GM12878 (cell line): ENCODE measurements around the gene CSNK1G1. TPM values are rescaled to one million over a fixed set of nuclear protein-coding genes. Genes with fewer than 3 reads are reported as not detected.

ENCODE experiments used
- BCL3 ChIP-seq: IDR thresholded peaks from 2 replicates; pipeline ENCODE4 v1.6.1; 2011; ENCODE audit warnings: borderline replicate concordance, low read depth, mild to moderate bottlenecking, moderate library complexity, low read length; ENCODE audit not compliant: insufficient read depth, poor library complexity, severe bottlenecking
- CHD1 ChIP-seq: IDR thresholded peaks from 2 replicates; pipeline ENCODE4 v1.6.1; 2012; ENCODE audit warnings: low read depth, low read length, improper control_type of control experiment
- ELK1 ChIP-seq: IDR thresholded peaks from 2 replicates; pipeline ENCODE4 v1.6.1; 2012; ENCODE audit warnings: low read depth, low read length, improper control_type of control experiment
- ETV6 ChIP-seq, 2 experiments: fragments of 450-650 bp in 1 of 2; IDR thresholded peaks in 1 of 2; conservative IDR thresholded peaks in 1 of 2; 2 replicates each; pipeline ENCODE4 v1.6.1; 2014; ENCODE audit warnings: antibody characterized with exemption in 1 of 2, borderline replicate concordance in 1 of 2, low read depth in 1 of 2, mild to moderate bottlenecking in 1 of 2, moderate library complexity in 1 of 2
- EZH2 ChIP-seq: IDR thresholded peaks from 2 replicates; pipeline ENCODE4 v1.6.1; 2012; ENCODE audit warnings: low read depth, mild to moderate bottlenecking, control low read depth, inconsistent platforms, low read length, borderline replicate concordance; ENCODE audit not compliant: control insufficient read depth
- GABPA ChIP-seq: IDR thresholded peaks from 2 replicates; pipeline ENCODE4 v1.6.1; 2014; ENCODE audit warnings: antibody characterized with exemption, low read depth, mild to moderate bottlenecking, inconsistent platforms
- GATAD2B ChIP-seq: fragments of 450-650 bp; conservative IDR thresholded peaks from 2 replicates; pipeline ENCODE4 v1.6.1; 2017; ENCODE audit warnings: low read depth, mild to moderate bottlenecking, moderate library complexity
- MTA2 ChIP-seq: fragments of 450-650 bp; IDR thresholded peaks from 2 replicates; pipeline ENCODE4 v1.6.1; 2016; ENCODE audit warnings: low read depth, mild to moderate bottlenecking, moderate library complexity
- NKRF ChIP-seq: fragments of 450-650 bp; conservative IDR thresholded peaks from 2 replicates; pipeline ENCODE4 v1.6.1; 2017; ENCODE audit warnings: mild to moderate bottlenecking, moderate library complexity
- RELA ChIP-seq: fragments of 450-650 bp; IDR thresholded peaks from 2 replicates; pipeline ENCODE4 v1.8.0; 2014; ENCODE audit warnings: borderline replicate concordance; ENCODE audit not compliant: partially characterized antibody
- SP1 ChIP-seq: IDR thresholded peaks from one replicate; pipeline ENCODE4 v1.6.1; 2011; ENCODE audit warnings: low read depth, low read length
- STAT1 ChIP-seq: fragments of 450-650 bp; conservative IDR thresholded peaks from 2 replicates; pipeline ENCODE4 v1.6.1; 2014; ENCODE audit warnings: antibody characterized with exemption, mild to moderate bottlenecking
- STAT3 ChIP-seq: IDR thresholded peaks from 2 replicates; pipeline ENCODE4 v1.6.1; 2011; ENCODE audit warnings: low read depth, low read length, improper control_type of control experiment
- USF2 ChIP-seq: IDR thresholded peaks from 2 replicates; pipeline ENCODE4 v1.6.1; 2011; ENCODE audit warnings: low read depth, low read length, improper control_type of control experiment, borderline replicate concordance
- WRNIP1 ChIP-seq: IDR thresholded peaks from 2 replicates; pipeline ENCODE4 v1.6.1; 2011; ENCODE audit warnings: low read depth, low read length, improper control_type of control experiment, borderline replicate concordance
- YBX1 ChIP-seq: fragments of 450-650 bp; IDR thresholded peaks from 2 replicates; pipeline ENCODE4 v1.6.1; 2016; ENCODE audit warnings: antibody characterized with exemption
- YY1 ChIP-seq: IDR thresholded peaks from 2 replicates; pipeline ENCODE4 v1.6.1; 2011; ENCODE audit warnings: low read depth, mild to moderate bottlenecking, low read length
- ZBED1 ChIP-seq: IDR thresholded peaks from 2 replicates; pipeline ENCODE4 v1.6.1; 2016; ENCODE audit warnings: borderline replicate concordance
- ZBTB40 ChIP-seq: fragments of 450-650 bp; IDR thresholded peaks from 2 replicates; pipeline ENCODE4 v1.6.1; 2016; ENCODE audit warnings: mild to moderate bottlenecking, moderate library complexity, borderline replicate concordance
- ZNF24 ChIP-seq: fragments of 450-650 bp; IDR thresholded peaks from 2 replicates; pipeline ENCODE4 v1.6.1; 2017; ENCODE audit warnings: antibody characterized with exemption, mild to moderate bottlenecking
- ZNF622 ChIP-seq: fragments of 450-650 bp; IDR thresholded peaks from 2 replicates; pipeline ENCODE4 v1.6.1; 2017; ENCODE audit warnings: mild to moderate bottlenecking, inconsistent platforms
- polyA plus RNA-seq, 11 experiments: library from polyadenylated mRNA; depleted of rRNA in 4 of 11; unstranded in 6 of 11; stranded (reverse) in 5 of 11; fragments of >200 nt; fragmentation: Nextera tagmentation in 4 of 11; fragmentation: Illumina TruSeq in 1 of 11; extraction: Ambion mirVana in 4 of 11; extraction: Trizol in 1 of 11; gene quantifications; 1 replicate in 1 of 11; 2 replicates in 10 of 11; pipeline versions ENCODE4 v1.2.1 to v1.2.3, GENCODE V29; 2011 to 2016; ENCODE audit warnings: inconsistent platforms in 2 of 11, missing spikeins in 2 of 11, low read depth in 1 of 11
- total RNA-seq, 4 experiments: library from RNA; depleted of rRNA in 3 of 4; stranded (reverse); fragments of >200 nt in 3 of 4; fragmentation: Illumina TruSeq in 1 of 4; extraction: Trizol in 1 of 4; gene quantifications; 2 replicates each; pipeline versions ENCODE4 v1.2.1 to v1.2.3, GENCODE V29; 2013 to 2021

Gene CSNK1G1
- total and polyA plus RNA-seq, 10 of the 15 experiments (the other 5 are each of a cell fraction or from before 2014, with no cell fraction given) = 6.1 to 23.4 (median 15.3) TPM

GRCh38 chr15:64144565-64145281 lies 211.2 kb downstream of the CSNK1G1 start (continued):
- TF ChIP-seq ZBTB40 = no peak
- TF ChIP-seq BCL3 = peak; percentile 11
- peak; percentile 37 for TF ChIP-seq YY1
- TF ChIP-seq GABPA = no peak
- no peak for TF ChIP-seq STAT3
- peak; percentile 40; the same call in 1 of the 2 replicates for TF ChIP-seq ZBED1
- TF ChIP-seq CHD1 = no peak
- no peak for TF ChIP-seq SP1
- TF ChIP-seq NKRF = no peak
- TF ChIP-seq EZH2 = no peak
- peak; percentile 78 for TF ChIP-seq MTA2
- TF ChIP-seq ETV6 (conservative IDR thresholded peaks at IDR 0.05 in 1 of 2, IDR thresholded peaks at IDR 0.05 in 1 of 2; ENCODE audit: borderline replicate concordance in 1 of 2, low read depth in 1 of 2) = peak in 1 of 2 experiments; percentile 91; a peak in 2 of 4 replicates
- peak; percentile 64 for TF ChIP-seq GATAD2B
- no peak for TF ChIP-seq ZNF24
- TF ChIP-seq ELK1 = no peak
- no peak for TF ChIP-seq ZNF622
- TF ChIP-seq YBX1 = no peak
- TF ChIP-seq RELA = peak; percentile 10
- TF ChIP-seq STAT1 = no peak
- no peak for TF ChIP-seq WRNIP1
- TF ChIP-seq USF2 = peak; percentile 3; the same call in 1 of the 2 replicates
